MV-4-11 (cell line): ENCODE results near the gene ELFN2.

Experiments used
- DNase-seq: peaks from one replicate; lab custom pipeline; 2025; lab: John Stamatoyannopoulos, UW

Gene ELFN2

GRCh38 chr22:37356922-37357321, 70.4 kb downstream of the ELFN2 start:
- DNase-seq, result no peak

DNA sequence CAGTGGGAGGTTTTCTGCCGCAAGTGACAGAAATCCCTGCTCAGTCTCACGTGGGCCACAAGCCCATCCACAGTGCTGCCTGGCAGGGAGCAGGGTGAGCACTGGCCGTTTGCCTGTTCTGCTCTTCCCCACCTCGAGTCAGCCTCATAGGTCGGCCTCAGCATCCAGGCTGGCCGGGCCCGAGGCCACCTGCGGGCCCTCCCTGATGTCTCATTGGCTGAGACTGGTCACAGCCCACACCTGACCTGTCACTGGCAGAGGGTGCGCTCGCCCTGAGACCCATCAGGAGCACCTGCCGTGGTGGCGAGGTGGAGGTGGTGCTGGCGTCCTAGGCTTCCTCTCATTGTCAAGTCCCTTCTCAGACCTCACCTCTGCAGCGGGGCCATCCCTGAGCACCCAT, 72.1 kb downstream of the ELFN2 start:
- no peak for DNase-seq

GRCh38 chr22:37354670-37355069, 72.6 kb downstream of the ELFN2 start:
- no peak for DNase-seq

DNA sequence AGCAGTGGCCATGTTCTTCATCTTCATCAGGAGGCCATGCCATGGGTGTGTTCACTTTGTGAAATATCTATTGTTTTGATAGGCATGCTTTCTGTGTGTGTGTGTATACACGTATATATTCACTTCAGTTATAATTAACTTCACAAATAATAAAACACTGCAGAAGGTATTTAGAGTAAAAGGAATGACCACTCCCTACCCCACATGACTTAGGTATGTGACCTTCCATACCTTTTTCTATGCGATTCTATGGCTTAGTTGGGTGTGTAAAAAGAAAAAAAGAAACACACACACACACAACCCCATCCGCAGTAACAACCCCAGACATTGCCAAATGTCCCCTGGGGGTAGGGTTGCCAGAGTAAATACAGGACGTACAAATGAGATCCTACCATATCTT, 73.0 kb downstream of the ELFN2 start:
- DNase-seq, result no peak

DNA sequence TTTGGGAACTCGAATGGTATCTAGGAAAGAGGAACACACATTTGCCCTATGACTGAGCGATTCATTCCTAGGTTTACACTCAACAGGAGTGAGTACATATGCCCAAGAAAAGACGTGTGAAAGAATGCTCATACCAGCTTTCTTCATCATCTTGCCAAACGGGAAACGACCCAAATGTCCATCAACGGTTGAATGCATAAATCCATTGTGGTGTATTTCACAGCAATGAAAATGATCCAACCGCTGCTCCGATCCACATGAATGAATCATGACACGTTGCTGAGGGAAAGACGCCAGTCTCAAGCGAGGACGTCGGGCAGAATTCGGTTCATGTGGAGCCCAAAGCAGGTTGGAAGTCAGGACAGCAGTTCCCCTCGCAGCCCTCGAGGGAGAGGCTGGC, 73.4 kb downstream of the ELFN2 start:
- no peak for DNase-seq

DNA sequence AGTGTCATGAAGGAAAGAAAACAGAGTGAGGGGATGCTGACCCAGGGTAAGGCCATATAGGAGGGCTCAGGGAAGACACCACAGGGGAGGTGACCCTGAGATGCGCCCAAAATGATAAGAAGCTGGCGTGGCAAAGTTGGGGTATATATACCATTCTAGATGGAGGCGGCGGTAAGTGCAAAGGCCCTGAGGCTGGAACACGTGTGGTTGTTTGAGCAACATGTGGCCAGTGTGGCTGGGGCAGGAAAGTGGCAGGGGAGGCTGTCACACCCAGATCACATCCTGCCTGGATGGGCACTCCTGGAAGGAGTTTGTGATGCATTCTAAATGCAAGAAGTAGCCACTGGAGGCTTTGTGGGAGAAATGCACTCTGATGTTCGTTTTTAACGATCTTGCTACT, 74.8 kb downstream of the ELFN2 start:
- DNase-seq, result no peak

- DNase-seq, result no peak
Measured at GRCh38 chr22:37351232-37351631, 76.0 kb downstream of the ELFN2 start.

GRCh38 chr22:37349043-37349814, 78.0 kb downstream of the ELFN2 start:
- DNase-seq, result no peak

GRCh38 chr22:37346505-37346895, 80.8 kb downstream of the ELFN2 start:
- DNase-seq, result no peak

- no peak for DNase-seq
Measured at GRCh38 chr22:37345863-37346504, 81.3 kb downstream of the ELFN2 start.

DNA sequence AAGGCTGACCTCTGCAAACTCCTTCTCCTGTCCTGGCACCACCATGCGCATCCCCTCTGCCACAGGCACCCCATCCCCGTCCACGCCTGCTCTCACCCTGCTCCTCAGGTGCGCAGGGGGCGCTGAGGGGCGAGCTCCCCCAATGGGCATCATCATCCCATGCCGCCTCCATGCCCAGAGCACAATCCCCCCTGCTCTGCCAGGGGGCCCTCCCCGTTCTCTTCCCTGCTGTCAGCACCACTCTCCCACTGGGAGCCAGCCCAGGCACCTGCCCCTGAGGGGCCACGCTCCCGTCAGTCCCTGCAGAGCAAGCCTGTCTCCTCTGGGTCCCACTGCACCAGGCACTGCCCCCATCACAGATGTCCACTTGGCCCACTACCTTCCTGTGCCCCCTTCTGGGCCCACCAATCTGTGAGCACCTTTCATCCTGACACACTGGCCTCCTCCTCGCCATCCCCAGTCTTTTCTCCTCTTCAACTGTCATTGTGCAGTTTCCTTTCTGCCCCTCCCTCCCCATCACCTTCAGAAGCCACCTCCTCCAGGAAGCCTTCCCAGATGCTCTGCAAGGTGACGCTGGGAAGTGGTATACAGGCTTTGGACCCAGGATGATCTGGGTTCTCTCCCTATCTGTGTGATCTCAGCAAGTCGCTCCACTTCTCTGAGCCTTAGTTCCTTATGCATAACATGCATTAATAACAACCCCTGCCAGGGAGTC, 82.4 kb downstream of the ELFN2 start:
- no peak for DNase-seq

DNA sequence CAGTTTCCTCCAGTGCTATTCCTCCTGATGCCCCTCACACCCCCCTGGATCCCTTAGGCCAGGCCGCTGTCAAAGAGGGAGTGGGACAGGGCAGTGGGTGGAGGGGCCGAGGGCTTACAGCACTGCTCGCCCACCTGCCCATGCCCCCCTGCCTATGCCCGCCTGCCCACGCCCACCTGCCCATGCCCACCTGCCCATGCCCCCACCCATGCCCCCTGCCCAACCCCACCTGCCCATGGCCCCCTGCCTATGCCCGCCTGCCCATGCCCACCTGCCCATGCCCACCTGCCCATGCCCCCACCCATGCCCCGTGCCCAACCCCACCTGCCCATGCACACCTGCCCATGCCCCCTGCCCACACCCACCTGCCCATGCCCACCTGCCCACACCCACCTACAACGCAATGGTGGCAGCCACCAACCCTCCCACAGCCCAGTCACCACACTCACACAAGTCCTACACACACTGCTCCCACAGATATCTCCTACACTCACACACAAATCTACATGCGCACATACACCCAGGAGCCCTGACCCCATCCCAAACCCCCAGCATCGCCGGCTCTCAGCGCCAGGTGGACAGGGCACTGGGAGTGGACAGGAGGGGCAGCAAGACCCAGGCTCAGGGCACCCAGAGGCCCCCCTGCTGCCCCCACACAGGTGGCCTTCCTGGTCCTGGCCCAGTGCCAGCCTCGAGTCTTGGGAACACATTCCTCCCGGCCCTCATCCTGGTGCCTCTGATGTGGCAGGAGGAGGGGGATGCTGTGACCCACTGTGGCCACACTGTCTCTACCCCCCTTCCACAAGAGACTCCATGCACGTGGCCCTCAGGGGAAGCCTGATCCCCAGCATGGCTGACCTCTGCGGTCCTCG, 83.2 kb downstream of the ELFN2 start:
- DNase-seq, result no peak

GRCh38 chr22:37343348-37343747, 83.9 kb downstream of the ELFN2 start:
- DNase-seq, result no peak

DNA sequence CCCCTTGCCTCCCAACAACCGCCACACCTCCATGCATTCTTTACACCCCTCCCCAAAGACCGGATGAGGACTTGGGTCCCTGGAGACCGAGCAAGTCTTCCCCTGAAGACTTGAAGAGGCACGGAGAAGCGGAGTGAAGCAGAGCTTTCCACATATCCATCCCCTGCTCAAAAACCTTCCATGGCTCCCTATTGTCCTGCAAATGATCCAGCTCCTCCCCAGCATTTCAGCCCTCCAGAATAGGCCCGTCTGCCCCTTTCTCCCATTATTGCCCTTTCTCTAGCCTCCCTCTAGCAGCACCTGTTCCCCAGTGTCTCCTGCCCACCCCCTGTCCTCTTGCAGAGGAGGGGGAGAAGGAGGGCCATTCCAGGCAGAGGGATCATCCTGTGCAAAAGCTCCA, 85.2 kb downstream of the ELFN2 start:
- no peak for DNase-seq

GRCh38 chr22:37340331-37341262, 86.7 kb downstream of the ELFN2 start:
- DNase-seq, result no peak

DNA sequence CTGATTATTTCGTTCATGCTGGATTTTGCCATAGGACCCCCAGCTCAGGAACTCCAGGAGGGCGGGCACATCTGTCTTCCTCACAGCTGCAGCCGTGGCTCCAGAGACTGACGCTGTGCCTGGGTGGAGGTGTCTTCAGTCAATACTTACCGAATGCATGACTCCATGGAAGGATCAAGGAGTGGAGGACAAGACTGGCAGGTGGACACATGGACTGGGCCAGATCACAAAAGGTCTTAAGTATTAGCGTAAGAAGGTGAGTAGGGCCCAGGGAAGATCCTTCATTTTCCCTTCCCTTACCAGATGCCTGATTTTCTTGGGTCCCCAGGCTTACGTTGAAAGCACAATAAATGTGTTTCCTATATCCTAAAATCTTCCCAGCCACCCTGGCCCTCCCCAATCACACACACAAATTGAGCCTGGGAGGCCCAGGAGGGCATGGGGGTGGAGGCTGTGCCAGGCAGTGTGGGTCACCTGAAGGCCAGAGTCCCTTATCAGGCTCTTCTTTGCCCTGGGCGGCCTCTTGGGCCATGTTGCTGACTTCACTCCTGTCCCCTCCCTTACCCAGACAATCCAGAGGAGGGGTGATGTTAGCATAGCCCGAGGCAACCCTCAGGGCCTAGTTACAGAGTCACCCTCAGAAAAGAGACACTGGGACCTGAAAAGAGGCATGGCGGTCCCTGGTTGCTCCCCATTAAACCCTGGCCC, 88.6 kb downstream of the ELFN2 start:
- no peak for DNase-seq

- no peak for DNase-seq
Measured at GRCh38 chr22:37337204-37337943, 89.9 kb downstream of the ELFN2 start.

GRCh38 chr22:37336579-37336978, 90.7 kb downstream of the ELFN2 start:
- no peak for DNase-seq

DNA sequence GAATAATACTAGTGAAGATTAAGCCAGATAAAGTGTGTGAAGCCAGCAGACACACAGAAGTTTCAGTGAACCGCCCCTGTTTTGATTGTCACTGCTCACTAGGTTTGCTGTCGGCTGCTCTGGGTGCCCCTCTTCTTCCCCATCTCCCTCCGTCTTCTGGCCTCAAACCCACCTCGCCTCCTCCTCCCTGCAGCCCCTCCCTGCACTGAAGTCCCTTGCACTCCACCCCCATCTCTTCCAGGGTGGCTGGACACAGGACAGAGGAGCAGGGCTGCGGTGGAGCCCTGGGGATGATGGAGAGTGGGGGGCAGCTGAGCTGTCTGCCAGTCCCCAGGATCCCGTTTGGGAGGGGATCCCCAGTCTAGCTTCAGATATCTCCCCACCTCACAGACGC, 91.5 kb downstream of the ELFN2 start:
- no peak for DNase-seq
